ENCODE results near the gene CHKA.

The CHKA gene

DNA sequence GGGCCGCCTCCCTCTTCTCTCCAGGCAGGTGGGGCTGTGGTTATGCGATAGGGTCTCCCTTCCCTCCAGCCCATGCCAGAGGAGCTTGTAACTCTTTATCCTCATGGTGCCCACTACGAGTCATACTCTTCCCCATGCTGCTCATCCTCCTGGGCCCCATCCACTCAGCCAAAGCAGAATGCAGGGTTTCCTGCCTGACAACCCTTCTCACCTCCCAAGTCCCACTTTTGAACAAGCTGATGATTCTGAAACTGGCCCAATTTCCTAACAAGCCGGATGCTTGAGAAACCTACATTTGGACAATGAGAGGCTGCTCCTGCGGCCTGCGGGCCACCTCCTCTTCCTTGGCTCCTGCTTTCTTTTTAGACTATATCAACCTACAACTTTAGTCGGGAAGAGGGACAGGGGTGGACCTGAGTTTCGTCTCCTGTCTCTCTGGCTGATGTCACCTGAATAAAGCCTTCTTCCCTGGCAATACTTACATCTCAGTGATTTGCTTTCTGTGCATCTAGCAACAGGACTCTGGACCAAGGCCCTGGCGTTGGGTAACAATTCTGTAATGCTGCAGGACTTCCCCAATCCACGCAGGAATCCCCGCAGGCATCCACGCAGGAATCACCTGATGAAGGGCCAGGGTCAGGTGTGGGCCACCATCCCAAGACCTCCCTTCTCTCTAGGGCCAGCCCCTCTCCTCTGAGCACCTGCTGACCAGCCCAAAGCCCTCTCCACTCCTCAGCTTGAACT, 92.2 kb downstream of the CHKA start:
- no peak for DNase-seq

GRCh38 chr11:68027667-68028066, 93.5 kb downstream of the CHKA start:
- no peak for DNase-seq

DNA sequence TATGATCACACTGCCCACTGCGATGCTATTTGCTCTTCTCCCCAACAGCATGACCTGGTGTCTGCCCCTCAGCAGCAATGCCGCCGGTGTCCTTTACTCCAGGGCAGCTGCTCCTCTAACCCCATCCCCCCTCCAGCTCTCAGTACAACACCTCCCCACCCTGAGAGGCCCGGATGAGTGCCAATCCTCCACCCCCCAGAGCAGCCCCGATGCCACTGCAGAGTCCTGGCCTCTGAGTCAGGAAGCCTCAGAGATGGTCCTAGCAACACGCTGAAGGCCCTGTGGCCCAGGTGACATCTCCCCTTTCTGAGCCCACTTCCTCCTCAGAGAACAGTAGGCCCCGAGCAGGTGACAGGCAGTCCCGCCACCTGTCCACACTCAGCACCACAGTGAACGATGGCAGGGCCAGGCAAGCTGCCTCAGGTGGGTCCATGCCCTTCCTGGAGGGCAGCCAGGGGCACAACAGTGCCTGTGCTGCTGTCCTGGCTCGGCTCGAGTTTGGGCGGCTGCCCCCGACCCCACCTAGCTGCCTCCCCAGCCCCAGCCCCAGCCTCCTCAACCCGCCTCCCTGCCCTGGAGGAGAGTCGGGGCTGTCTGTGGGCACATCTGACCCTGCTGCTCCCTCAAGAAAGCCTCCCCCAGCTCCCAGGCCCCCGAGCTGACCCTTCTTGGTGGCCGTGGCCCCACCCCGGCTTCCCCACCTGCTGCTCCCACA, 94.6 kb downstream of the CHKA start:
- DNase-seq = no peak

DNA sequence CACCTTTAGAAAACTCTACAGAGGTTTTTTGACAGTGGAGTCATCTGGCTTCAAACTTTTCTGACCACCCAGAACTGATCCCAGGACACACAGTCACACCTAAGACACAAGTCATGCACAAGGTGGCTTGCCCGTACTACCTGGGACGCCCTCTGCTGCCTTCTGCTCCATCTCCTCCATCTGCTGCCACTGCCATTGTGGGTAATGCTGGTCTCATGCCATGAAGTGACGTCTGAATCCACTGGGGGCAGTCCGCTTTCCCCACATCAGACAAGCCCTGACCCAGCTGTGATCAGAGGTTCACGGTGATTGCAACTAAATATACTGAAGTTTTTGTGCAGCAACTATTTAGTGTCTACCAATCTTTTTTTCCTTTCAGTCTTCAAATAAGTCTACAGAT, 96.1 kb downstream of the CHKA start:
- DNase-seq = no peak

GRCh38 chr11:68024508-68024907, 96.7 kb downstream of the CHKA start:
- no peak for DNase-seq

DNA sequence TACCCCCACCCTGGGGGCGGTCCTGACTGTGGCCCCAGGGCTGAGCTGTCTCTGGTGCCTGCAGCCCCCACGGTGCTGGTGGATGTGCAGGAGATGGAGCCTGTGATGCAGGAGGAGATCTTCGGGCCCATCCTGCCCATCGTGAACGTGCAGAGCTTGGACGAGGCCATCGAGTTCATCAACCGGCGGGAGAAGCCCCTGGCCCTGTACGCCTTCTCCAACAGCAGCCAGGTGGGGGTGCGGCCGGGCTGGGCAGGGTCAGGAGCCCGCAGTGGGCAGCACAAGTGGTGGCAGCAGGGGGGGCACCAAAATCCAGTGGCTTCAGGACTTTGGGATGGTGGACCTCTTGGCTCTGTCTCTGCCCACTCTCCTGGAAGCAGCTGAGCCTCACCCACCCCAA, 98.7 kb downstream of the CHKA start:
- DNase-seq = no peak

GRCh38 chr11:68021167-68021787, 99.9 kb downstream of the CHKA start:
- no peak for DNase-seq

GRCh38 chr11:68020575-68020974, 100.6 kb downstream of the CHKA start:
- DNase-seq = no peak

DNA sequence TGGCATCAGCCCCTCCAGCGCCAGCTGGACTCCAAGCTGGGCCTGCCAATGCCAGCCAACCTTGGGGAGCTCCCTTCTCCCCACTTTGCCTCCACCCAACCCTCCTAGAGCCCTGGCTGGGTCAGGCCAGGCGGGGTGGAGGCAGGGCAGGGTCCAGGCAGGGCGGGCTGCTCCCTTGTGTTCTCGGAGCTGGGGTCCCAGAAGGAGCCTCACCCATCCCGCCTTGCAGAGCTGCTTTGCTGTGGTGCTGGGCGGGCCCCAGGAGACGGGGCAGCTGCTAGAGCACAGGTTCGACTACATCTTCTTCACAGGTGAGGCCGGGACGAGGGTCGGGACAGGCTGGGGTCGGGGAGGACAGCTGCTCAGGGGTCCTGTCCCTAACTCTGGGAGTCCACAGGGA, 101.7 kb downstream of the CHKA start:
- DNase-seq = no peak

- DNase-seq = no peak
These were observed 102.4 kb downstream of the CHKA start for GRCh38 chr11:68018730-68019190.

- DNase-seq = no peak
These were observed 103.0 kb downstream of the CHKA start for GRCh38 chr11:68017980-68018729.

DNA sequence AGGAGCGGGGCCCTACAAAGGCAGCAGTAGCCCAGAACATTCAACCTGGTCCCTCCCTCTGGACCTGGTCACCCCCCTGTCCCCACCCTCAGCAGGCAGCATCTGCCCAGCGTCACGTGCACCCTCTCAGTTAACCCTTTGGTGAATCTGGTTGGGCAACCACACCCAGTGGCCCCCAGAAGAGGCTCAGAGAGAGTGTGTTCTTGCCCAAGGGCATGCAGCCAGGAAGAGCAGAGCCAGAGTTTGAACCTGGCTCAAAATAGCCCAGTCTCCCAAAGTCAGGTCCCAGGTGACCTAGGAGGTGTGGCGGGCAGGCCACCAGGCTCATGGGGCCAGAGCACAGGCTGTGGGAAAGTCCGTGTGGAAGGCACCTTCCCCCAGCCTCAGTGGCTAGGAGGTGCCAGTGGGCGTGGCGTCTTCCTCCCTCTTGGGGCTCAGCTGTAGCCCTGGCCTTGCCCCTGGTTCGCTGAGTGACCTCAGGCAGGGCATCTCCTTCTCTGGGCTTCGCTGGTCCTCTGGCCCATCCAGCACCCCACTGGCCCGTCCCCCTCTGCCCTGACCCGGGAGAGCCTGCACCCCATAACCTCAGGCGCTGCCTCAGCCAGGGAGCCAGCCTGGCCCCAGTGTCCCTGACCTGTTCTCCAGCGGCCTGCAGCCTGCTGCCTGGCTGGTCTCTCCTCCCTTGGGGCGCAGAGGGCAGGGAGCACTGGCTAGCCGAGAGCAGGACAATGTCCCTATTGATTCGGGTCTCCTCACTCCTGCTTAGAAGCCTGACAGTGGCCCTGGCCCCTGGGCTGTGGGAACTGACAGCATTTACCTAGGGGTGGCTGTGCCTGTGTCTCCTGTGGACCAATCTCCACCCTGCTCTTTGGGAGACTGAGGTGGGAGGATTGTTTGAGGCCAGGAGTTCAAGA, 104.0 kb downstream of the CHKA start:
- no peak for DNase-seq

GRCh38 chr11:68016161-68016903, 104.9 kb downstream of the CHKA start:
- DNase-seq = no peak

GRCh38 chr11:68015467-68015866, 105.7 kb downstream of the CHKA start:
- no peak for DNase-seq

DNA sequence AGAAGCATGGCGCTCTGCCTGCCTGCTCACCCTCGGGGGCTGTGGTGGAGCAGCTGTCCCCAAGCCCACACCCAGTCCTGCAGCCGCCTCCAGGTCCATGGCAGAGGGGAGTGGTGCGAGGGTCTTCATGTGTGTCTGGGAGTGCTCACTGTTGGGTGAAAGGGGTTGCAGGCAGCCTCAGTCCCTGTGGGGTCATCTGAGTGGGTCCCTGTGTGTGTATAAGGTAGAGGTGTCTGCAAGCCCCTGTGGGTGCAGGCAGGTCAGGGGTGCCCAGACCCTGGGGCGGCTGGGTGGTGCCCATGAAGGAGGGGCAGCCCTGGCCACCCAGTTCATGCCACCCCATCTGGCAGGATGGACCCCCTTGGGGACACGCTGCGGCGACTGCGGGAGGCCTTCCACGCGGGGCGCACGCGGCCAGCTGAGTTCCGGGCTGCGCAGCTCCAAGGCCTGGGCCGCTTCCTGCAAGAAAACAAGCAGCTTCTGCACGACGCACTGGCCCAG, 106.2 kb downstream of the CHKA start:
- DNase-seq = no peak

DNA sequence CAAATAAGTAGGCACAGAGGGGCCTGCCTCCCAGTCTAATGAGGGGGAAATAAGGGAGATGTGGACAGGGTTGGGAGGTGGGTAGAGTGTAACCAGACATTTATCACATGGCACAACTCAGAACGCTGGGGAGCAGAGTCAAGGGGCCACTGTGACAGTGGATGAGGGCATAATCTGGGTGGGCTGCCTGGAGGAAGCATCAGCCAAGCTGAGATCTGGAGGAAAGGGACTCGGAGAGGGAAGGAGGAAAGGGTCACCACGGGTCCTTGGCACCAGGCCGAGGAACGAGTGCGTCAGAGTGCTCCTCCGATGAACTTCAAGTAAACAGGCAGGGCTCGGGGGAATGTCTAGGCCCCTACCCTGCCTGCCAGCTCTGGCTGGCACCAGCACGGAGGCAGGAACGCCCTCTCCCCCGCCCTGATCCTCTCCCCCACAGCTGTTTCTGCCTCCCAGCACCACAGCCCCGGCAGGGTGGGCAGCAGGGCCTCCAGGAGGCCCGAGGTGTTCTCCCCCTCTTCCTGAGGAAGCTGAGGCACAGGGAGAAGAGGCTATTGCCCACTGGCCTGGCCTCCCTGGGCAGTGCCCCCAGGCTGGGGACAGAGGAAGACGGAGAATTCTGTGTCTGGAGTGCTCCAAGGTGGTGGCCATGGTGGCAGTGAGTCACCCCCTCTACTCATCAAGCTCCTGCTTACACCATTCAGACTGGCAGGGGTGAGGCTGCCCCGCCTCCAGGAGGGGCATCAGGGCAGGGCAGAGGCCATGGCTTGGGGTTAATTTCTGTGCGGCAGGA, 106.8 kb downstream of the CHKA start:
- DNase-seq = no peak

DNA sequence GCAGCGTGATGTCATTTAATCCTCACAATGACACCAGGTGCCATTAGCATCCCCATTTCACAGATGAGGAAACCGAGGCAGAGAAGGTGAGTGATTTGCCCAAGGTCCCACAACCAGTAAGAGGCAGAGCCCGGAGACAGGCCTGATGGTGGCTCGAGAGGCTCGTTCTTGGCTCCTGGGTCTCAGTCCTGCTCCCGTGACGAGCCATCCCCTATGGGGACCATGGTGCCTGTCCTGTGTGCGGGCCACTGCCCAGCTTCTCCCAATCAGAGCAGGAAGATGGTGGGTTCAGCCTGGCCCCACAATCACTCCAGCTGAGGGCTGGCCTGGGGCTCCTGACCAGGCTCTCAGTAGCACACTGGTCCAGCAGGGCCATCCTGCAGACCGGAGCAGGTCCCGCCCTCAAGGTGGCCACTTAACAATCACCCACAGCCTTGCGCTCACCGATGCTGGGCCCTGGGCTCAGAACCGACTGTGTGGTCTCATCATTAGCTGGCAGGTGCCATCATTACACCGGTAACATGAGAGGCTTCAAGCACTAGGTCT, 107.5 kb downstream of the CHKA start:
- no peak for DNase-seq

DNA sequence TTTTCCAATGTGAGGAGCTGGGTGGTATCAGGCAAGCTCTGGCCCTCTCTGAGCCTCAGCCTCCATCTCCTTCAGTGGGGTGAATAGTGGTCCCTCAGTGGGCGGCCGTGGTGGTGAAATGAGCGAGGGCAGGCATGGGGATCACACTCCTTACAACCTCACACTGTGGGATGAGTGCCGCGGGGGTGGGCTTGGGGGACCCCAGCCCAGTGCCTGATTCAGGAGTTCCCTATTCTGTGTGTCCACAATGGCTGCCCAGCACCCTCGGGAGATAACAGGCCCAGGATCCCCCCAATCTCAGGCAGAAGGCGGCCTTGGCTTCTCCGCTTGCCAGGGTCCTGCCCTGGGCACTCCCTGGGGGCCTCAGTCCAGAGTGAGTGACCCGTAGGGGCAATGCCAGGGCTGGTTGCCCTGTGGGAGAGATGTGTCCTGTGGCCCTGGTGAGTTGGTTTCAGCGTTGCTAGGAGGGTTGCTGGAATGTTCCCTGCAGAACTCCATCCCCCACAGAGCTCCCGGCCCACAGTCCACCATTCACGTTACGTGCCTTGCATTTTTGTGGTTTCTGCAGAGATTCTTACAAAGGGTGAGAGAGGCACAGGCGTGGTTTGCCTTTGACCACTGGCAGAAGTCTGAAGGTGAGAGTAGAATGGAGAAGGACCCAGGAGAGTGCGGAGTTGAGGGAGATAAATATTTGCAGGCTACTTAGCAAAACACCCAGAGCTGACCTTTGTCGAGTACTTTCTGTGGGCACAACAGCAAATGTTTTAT, 108.2 kb downstream of the CHKA start:
- no peak for DNase-seq
